ENCODE data around the gene TLK1.

- TF ChIP-seq CTCF (IDR thresholded peaks at IDR 0.05) (peak in 6 of 7 experiments; percentile 19 to 60 (median 50)), POLR2A (IDR thresholded peaks at IDR 0.05) (peak in 1 of 3 donors; percentile 32)
Observed at GRCh38 chr2:171159372-171160118, 1.1 kb downstream of the TLK1 start.
